HG03097 (cell line): ENCODE measurements around the gene LASP1.
"Not testable (repeated sequence)": the region's sequence is repeated elsewhere in the genome, so short reads cannot be mapped to it uniquely, and the experiment has no call there.

Experiments used
- ATAC-seq: cut with Tn5 transposase; IDR thresholded peaks from one replicate; pipeline ENCODE4 v1.9.1; 2021; ENCODE audit not compliant: unreplicated experiment, low FRiP score

Gene LASP1

GRCh38 chr17:38869526-38870258 is at the start of gene LASP1:
LASP1 (plus strand) TSS chr17:38870058; CDS start chr17:38870190, 132 bp downstream.
- peak; percentile 31 for ATAC-seq

- ATAC-seq, result peak; percentile 83
Observed at GRCh38 chr17:38824899-38825761, 44.7 kb upstream of the LASP1 start, which contains the start of gene CWC25. CWC25 (minus strand) TSS chr17:38825321; CDS start chr17:38825183, 138 bp downstream.

- ATAC-seq, result no peak
Observed at GRCh38 chr17:38825762-38826247, 44.1 kb upstream of the LASP1 start.

GRCh38 chr17:38844261-38844757 is 25.5 kb upstream of the LASP1 start:
- no peak for ATAC-seq

GRCh38 chr17:38848557-38848891 is 21.3 kb upstream of the LASP1 start:
- ATAC-seq, result no peak

GRCh38 chr17:38848939-38849605 is 20.8 kb upstream of the LASP1 start:
- ATAC-seq, result no peak

- ATAC-seq, result no peak
Observed at GRCh38 chr17:38850374-38850773, 19.5 kb upstream of the LASP1 start.

- ATAC-seq, result no peak
Observed at GRCh38 chr17:38851434-38851833, 18.4 kb upstream of the LASP1 start.

- no peak for ATAC-seq
Observed at GRCh38 chr17:38852771-38853291, 17.0 kb upstream of the LASP1 start.

GRCh38 chr17:38853292-38854219 is 16.3 kb upstream of the LASP1 start, which contains the start of gene RPL23:
RPL23 (minus strand) TSS chr17:38853721; CDS start chr17:38853710, 11 bp downstream.
- ATAC-seq, result peak; percentile 66

GRCh38 chr17:38855101-38855714 is 14.7 kb upstream of the LASP1 start:
- not testable (repeated sequence) for ATAC-seq

GRCh38 chr17:38857271-38857670 is 12.6 kb upstream of the LASP1 start:
- no peak for ATAC-seq

- ATAC-seq, result no peak
Observed at GRCh38 chr17:38861399-38861843, 8.4 kb upstream of the LASP1 start.

GRCh38 chr17:38864636-38865398 is 5.0 kb upstream of the LASP1 start:
- no peak for ATAC-seq

- ATAC-seq, result no peak
Observed at GRCh38 chr17:38867179-38867967, 2.5 kb upstream of the LASP1 start.

- no peak for ATAC-seq
Observed at GRCh38 chr17:38867968-38868816, 1.7 kb upstream of the LASP1 start.
